Fibroblast of gingiva (primary cell): Measurements from ENCODE around the gene KRTAP9-8.
"Not testable (repeated sequence)": the region's sequence is repeated elsewhere in the genome, so short reads cannot be mapped to it uniquely, and the experiment has no call there.

ENCODE experiments used
- DNase-seq: peaks from one replicate; pipeline ENCODE4 v3.0.0-alpha.2; 2011; ENCODE audit warnings: low read depth

Gene KRTAP9-8

DNA sequence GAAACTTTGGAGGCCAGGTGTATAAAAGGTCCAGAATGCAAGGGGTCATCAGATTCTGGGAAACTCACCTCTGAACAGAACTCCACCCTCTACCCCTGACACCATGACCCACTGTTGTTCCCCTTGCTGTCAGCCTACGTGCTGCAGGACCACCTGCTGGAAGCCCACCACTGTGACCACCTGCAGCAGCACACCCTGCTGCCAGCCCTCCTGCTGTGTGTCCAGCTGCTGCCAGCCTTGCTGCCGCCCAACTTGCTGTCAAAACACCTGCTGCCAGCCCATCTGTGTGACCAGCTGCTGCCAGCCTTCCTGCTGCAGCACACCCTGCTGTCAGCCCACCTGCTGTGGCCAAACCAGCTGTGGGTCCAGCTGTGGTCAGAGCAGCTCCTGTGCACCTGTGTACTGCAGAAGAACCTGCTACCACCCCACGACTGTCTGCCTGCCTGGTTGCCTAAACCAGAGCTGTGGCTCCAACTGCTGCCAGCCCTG, at the start of gene KRTAP9-8:
Gene KRTAP9-8, plus strand, starts transcription at position 51 of the 489 bp plus-strand sequence. Its CDS starts 53 bp downstream, at position 104.
- not testable (repeated sequence) for DNase-seq

DNA sequence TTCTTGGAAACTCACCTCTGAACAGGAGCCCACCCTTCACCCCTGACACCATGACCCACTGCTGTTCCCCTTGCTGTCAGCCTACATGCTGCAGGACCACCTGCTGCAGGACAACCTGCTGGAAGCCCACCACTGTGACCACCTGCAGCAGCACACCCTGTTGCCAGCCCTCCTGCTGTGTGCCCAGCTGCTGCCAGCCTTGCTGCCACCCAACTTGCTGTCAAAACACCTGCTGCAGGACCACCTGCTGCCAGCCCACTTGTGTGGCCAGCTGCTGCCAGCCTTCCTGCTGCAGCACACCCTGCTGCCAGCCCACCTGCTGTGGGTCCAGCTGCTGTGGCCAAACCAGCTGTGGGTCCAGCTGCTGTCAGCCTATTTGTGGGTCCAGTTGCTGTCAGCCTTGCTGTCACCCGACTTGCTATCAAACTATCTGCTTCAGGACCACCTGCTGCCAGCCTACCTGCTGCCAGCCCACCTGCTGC, 47.9 kb upstream of the KRTAP9-8 start, which contains the start of gene KRTAP9-1:
Gene KRTAP9-1, plus strand, starts transcription at position 51 of the 482 bp plus-strand sequence. Its CDS starts 0 bp downstream, at position 51.
- not testable (repeated sequence) for DNase-seq

DNA sequence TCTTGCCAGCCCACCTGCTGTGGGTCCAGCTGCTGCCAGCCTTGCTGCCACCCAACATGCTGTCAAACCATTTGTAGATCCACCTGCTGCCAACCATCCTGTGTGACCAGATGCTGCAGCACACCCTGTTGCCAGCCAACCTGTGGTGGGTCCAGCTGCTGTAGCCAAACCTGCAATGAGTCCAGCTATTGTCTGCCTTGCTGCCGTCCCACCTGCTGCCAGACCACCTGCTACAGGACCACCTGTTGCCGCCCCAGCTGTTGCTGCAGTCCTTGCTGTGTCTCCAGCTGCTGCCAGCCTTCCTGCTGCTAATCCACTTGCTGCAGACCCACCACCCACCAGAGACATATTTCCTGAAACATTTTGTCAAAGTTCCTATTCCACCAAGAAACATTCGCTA, 47.5 kb upstream of the KRTAP9-8 start:
- DNase-seq: no peak

DNA sequence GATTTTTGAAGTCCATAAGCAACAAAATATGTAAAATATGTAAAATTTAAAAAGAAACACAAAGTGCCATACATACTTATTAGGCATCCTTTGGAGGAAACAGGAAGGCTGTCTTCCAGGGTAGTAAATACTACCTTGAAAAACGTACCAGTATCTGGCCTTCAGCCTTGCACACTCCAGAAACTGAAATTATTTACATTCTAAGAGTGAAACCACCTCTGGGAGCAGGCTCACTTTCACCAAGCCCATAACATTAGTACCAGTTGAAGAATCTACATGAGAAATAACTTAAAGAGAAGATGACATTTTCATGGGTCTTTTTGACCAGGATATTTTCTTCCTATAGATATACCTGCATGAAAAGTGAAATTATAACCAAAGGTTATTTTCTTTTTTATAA, 41.7 kb upstream of the KRTAP9-8 start:
- no peak for DNase-seq

GRCh38 chr17:41199421-41200078, 38.2 kb upstream of the KRTAP9-8 start:
- DNase-seq: no peak

GRCh38 chr17:41211845-41212466, 25.8 kb upstream of the KRTAP9-8 start:
- DNase-seq: peak; percentile 40

- DNase-seq: no peak
Observed at GRCh38 chr17:41212524-41213169, 25.2 kb upstream of the KRTAP9-8 start.

DNA sequence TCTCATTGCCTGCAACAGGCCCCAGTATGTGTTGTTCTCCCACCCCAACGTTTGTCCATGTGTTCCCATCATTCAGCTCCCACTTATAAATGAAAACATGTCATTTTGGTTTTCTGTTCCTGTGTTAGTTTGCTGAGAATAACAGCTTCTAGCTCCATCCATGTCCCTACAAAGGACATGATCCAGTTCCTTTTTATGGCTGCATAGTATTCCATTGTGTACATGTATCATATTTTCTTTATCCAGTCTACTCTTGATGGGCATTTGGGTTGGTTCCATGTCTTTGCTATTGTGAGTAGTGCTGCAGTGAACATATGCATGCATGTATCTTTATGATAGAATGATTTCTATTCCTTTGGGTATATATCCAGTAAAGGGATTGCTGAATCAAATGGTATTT, 22.1 kb upstream of the KRTAP9-8 start:
- no peak for DNase-seq

DNA sequence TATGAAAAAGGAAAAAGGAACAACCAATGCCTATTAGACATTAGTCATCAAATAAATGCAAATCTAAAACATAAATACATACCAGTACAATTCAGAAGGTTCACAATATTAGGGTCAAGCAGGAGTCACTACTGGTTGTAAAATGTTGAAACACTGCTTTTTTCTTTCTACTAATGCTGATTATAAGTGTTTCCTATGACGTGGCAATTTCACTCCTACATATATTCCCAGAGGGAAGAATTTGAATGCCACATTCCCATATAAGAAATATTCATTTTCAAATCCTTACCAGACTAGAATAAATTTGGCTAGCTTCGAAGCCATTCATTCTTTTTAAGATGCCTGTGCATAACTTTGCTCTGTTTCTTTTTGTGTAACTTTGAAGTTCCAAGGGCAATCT, 14.0 kb upstream of the KRTAP9-8 start:
- no peak for DNase-seq

DNA sequence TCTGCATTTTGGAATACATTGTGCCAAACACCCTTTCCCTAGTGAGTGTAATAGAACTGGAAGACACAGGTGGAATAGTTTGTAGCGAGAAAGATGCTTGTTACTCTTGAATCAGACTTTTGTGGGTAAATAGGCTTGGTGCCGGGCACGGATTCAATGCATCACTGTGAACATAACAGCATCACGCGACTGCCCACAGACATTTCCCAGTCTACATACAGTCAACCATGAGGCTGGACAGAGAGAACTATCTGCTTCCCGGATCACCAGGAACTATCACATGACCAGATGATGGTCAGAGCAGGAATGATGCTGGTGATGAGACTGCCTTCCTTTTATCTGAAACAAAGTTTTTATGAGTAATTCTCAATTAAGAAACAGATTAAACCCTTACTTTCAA, 11.7 kb upstream of the KRTAP9-8 start:
- DNase-seq: no peak

DNA sequence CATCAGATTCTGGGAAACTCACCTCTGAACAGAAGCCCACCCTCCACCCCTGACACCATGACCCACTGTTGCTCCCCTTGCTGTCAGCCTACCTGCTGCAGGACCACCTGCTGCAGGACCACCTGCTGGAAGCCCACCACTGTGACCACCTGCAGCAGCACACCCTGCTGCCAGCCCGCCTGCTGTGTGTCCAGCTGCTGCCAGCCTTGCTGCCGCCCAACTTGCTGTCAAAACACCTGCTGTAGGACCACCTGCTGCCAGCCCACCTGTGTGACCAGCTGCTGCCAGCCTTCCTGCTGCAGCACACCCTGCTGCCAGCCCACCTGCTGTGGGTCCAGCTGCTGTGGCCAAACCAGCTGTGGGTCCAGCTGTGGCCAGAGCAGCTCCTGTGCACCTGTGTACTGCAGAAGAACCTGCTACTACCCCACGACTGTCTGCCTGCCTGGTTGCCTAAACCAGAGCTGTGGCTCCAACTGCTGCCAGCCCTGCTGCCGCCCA, 11.2 kb upstream of the KRTAP9-8 start, which contains the start of gene KRTAP9-2:
Gene KRTAP9-2, plus strand, starts transcription at position 51 of the 498 bp plus-strand sequence. Its CDS starts 7 bp downstream, at position 58.
- DNase-seq: not testable (repeated sequence)

- no peak for DNase-seq
Observed at GRCh38 chr17:41230094-41230493, 7.7 kb upstream of the KRTAP9-8 start.

DNA sequence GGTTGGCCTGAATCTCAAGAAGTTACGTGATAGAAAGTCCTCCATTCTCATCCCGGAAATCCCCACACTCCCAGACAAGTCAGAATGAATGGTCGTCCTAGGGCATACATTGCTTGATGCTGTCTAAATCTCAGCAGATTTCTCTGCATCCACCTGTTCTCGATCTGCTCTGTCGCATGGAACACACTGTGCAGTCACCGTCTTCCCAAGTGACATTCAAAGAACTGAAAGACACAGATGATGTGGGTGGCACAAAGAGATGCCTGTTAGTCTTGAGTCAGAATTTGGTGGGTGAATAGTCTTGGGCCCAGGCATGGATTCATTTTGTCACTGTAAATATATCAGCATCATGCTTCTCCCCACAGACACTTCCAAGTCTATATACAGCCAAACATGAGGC, 6.1 kb upstream of the KRTAP9-8 start:
- no peak for DNase-seq

- not testable (repeated sequence) for DNase-seq
Observed at GRCh38 chr17:41232399-41233105, 5.2 kb upstream of the KRTAP9-8 start, which contains the start of gene KRTAP9-3. KRTAP9-3 (plus strand) TSS chr17:41232449; CDS start chr17:41232502, 53 bp downstream.

DNA sequence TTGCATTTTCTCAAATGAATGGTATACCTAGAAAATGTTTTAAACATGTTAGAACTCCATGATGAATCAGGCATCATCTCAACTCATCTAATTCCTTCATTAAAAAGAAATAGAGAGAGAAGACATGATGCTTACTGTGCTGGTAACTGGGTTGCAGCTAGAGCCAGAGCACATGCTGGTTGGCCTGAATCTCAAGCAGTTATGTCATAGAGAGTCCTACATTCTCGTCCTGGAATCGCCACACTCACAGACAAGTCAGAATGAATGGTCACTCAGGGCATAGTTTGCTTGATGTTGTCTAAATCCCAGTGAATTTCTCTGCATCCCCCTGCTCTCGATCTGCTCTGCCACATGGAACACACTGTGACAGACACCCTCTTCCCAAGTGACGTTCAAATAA, 683 bp upstream of the KRTAP9-8 start:
- not testable (repeated sequence) for DNase-seq

DNA sequence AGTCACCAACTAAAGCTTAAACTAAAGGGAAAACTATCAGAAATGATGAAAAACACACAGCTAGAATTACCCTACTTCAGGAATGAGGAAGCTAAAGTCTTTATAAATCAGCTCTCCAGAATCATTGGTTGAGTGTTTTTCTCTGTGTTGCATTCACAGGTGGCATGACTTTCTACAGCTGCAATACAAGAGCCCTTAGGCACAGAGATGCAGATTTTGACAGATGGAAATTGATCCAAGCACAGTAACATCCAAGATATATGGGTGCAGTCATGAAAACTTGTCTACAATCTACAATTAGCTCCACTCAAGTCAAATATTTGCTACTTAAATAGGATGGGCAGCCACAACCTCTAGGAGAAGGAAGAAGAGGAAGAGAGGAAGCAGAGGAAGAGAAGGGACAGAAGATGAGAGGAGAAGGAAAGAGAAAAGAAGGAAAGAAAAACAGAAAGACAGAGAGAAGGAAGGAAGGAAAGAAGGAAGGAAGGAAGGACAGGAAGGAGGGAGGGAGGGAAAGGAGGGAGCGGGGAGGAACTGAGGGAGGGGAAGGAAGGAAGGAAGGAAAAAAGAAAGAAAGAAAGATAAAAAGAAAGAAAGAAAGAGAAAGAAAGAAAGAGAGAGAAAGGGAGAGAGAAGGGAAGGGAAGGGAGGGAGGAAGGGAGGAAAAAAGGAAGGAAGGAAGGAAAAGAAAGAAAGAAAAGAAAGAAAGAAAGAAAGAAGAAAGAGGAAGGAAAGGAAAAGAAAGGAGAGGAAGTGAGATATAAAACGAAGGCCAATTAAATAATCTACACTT, 9.4 kb downstream of the KRTAP9-8 start:
- not testable (repeated sequence) for DNase-seq

- not testable (repeated sequence) for DNase-seq
Observed at GRCh38 chr17:41249637-41250240, 11.9 kb downstream of the KRTAP9-8 start, which contains the start of gene KRTAP9-4. KRTAP9-4 (plus strand) TSS chr17:41249687; CDS start chr17:41249721, 34 bp downstream.

GRCh38 chr17:41251261-41251660, 13.5 kb downstream of the KRTAP9-8 start:
- peak; percentile 55 for DNase-seq

DNA sequence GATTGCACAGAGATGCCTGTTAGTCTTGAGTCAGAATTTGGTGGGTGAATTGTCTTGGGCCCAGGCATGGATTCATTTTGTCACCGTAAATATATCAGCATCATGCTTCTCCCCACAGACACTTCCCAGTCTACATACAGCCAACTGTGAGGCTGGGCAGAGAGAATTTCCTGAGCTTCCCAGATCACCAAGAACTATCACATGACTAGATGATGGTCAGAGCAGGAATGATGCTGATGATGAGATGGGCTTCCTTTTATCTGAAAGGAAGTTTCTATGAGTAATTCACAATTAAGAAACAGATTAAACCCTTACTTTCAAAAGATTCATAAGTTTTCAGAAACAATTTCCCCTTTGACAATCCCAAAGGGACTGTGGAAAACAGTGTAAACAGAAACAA, 17.1 kb downstream of the KRTAP9-8 start:
- DNase-seq: no peak
